Left ventricle myocardium superior (tissue), 1 donor: ENCODE results near the gene TMIE. TPM values are rescaled to one million over a fixed set of nuclear protein-coding genes. Genes with fewer than 3 reads are reported as not detected.

Source experiments
- ATAC-seq: fragments of 200-7000 bp; cut with Tn5 transposase; one replicate; pipeline ENCODE4 v1.9.1; 2020; ENCODE audit warnings: mild to moderate bottlenecking, moderate library complexity
- DNase-seq: peaks from one replicate; pipeline ENCODE4 v3.0.0-alpha.2; 2020
- intact Hi-C: fragments of 100-400 bp; cut with micrococcal nuclease; formaldehyde crosslinking; loops from one replicate; pipeline ENCODE4 v1.11.0; 2022
- long read RNA-seq: library from polyadenylated mRNA; unstranded; transcript quantifications from one replicate; pipeline ENCODE4 v2.0.0, GENCODE V29; 2021
- total RNA-seq: library from RNA; stranded (reverse); fragmentation: NEBNext Ultra II Directional; extraction: Animal tissue kit (Norgen Biotek cat#: 25700); gene quantifications from one replicate; pipeline ENCODE4 v1.2.1, GENCODE V29; 2021
- donor health status: DM: no; HTN: yes; CAD: no; lungs with severe emphysema.

The TMIE gene
- total RNA-seq, result 0.74 TPM
- long read RNA-seq, partial matches to known transcripts, result 0 of 2 reads
- long read RNA-seq, other reads (novel, unspliced or antisense), result 1 of 2 reads

- DNase-seq (peak; percentile 35), ATAC-seq (no peak)
- intact Hi-C loops, result no loop called here
These were observed at the start of gene TMIE for GRCh38 chr3:46701181-46701939. Gene TMIE (plus strand): TSS chr3:46701392. CDS start chr3:46701488, 96 bp downstream.

- intact Hi-C loops, result no loop called here
- ATAC-seq, result no peak
- DNase-seq, result no peak
These were observed 45.9 kb upstream of the TMIE start for GRCh38 chr3:46655271-46655670.

- intact Hi-C loops, result no loop called here
These were observed 44.2 kb upstream of the TMIE start for GRCh38 chr3:46656778-46657556.

GRCh38 chr3:46659285-46659684, 41.9 kb upstream of the TMIE start:
- DNase-seq, result no peak
- intact Hi-C loops, result no loop called here
- no peak for ATAC-seq

More at GRCh38 chr3:46656778-46657556, 44.2 kb upstream of the TMIE start:
- DNase-seq (no peak), ATAC-seq (no peak)

GRCh38 chr3:46660003-46660402, 41.2 kb upstream of the TMIE start:
- intact Hi-C loops, result no loop called here

GRCh38 chr3:46660543-46661523, 40.4 kb upstream of the TMIE start:
- intact Hi-C loops, result no loop called here
- peak; percentile 80 for DNase-seq
- peak; percentile 72 for ATAC-seq

More at GRCh38 chr3:46660003-46660402, 41.2 kb upstream of the TMIE start:
- DNase-seq (no peak), ATAC-seq (no peak)

- ATAC-seq (no peak), DNase-seq (no peak)
- intact Hi-C loops, result no loop called here
These were observed 39.1 kb upstream of the TMIE start for GRCh38 chr3:46661776-46662766.

- ATAC-seq (no peak), DNase-seq (no peak)
- intact Hi-C loops, result no loop called here
These were observed 38.2 kb upstream of the TMIE start for GRCh38 chr3:46662771-46663551.

- intact Hi-C loops, result no loop called here
- peak; percentile 35 for DNase-seq
- ATAC-seq, result peak; percentile 30
These were observed 37.5 kb upstream of the TMIE start for GRCh38 chr3:46663591-46664135.

- no peak for ATAC-seq
- no peak for DNase-seq
- intact Hi-C loops, result no loop called here
These were observed 36.8 kb upstream of the TMIE start for GRCh38 chr3:46664188-46664970.

- intact Hi-C loops, result no loop called here
- DNase-seq (peak; percentile 55), ATAC-seq (peak; percentile 48)
These were observed 36.0 kb upstream of the TMIE start for GRCh38 chr3:46664971-46665762.

- intact Hi-C loops, result no loop called here
- DNase-seq, result no peak
- no peak for ATAC-seq
These were observed 35.3 kb upstream of the TMIE start for GRCh38 chr3:46665763-46666452.

GRCh38 chr3:46666453-46666845, 34.7 kb upstream of the TMIE start:
- peak; percentile 64 for ATAC-seq
- DNase-seq, result peak; percentile 73
- intact Hi-C loops, result no loop called here

GRCh38 chr3:46667061-46667621, 34.1 kb upstream of the TMIE start:
- intact Hi-C loops, result no loop called here
- peak; percentile 34 for DNase-seq
- ATAC-seq, result peak; percentile 0

- intact Hi-C loops, result no loop called here
- ATAC-seq (no peak), DNase-seq (peak; percentile 27)
These were observed 33.5 kb upstream of the TMIE start for GRCh38 chr3:46667657-46668056.
